ENCODE data around the gene RPUSD3.
"Not testable (repeated sequence)": the region's sequence is repeated elsewhere in the genome, so short reads cannot be mapped to it uniquely, and the experiment has no call there.

Gene RPUSD3

DNA sequence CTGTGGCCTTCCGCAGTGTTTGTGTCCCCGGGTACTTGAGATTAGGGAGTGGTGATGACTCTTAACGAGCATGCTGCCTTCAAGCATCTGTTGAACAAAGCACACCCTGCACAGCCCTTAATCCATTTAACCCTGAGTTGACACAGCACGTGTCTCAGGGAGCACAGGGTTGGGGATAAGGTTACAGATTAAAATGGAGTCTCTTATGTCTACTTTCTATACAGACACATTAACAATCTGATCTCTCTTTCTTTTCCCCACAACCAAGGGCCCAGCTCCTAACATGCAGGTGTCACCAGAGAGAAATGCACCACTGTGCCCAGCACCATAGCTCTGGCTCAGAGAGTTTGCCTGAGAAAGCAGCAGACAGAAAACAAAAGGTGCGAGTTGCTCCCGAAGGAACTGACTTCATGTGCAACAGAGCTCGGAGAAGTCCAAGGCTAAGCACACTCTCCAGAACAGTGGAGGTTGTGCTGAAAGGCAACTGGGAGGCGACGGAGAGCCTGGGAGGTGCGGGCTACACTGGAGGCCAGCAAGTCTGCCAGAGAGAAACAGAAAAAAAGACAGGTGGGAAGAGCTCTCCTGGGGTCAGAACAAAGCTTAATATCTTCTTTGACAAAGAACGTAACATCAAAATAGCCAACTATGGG, 10.6 kb upstream of the RPUSD3 start:
- TF ChIP-seq KLF1 (tag by site-specific recombination; IDR thresholded peaks at IDR 0.05) (0 out of 2 replicates have a peak, but pooled peaks have one; percentile 24), SCRT2 (tag by site-specific recombination; IDR thresholded peaks at IDR 0.05) (0 out of 2 replicates have a peak, but pooled peaks have one; percentile 13), WT1 (tag by site-specific recombination; IDR thresholded peaks at IDR 0.05) (peak; percentile 80)
- TF ChIP-seq, protein P1, sequence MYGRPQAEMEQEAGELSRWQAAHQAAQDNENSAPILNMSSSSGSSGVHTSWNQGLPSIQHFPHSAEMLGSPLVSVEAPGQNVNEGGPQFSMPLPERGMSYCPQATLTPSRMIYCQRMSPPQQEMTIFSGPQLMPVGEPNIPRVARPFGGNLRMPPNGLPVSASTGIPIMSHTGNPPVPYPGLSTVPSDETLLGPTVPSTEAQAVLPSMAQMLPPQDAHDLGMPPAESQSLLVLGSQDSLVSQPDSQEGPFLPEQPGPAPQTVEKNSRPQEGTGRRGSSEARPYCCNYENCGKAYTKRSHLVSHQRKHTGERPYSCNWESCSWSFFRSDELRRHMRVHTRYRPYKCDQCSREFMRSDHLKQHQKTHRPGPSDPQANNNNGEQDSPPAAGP (tag by site-specific recombination; IDR thresholded peaks at IDR 0.05) = 0 out of 2 replicates have a peak, but pooled peaks have one; percentile 49
- H3K4me3 ChIP-seq (ENCODE audit: low read depth, low read length); POLR2A ChIA-PET; H3K27ac ChIP-seq (ENCODE audit: extremely low read depth, low read depth, low read length); H3K9me3 ChIP-seq (ENCODE audit: control insufficient read depth, insufficient read depth, low read depth, low read length); H3K4me1 ChIP-seq (ENCODE audit: control insufficient read depth, insufficient read depth, low read length); H3K36me3 ChIP-seq (ENCODE audit: control insufficient read depth in 2 of 2, insufficient read depth in 1 of 2, low read length in 2 of 2): not testable (repeated sequence)
- CTCF ChIA-PET = interaction anchor here (0.7 to 1.2 kb wide), 2 partner anchors 59 to 92 kb away, joined by 3 to 4 read pairs; no protein-coding TSS in a partner anchor

GRCh38 chr3:9852528-9852927, 8.7 kb upstream of the RPUSD3 start:
- H3K4me3 ChIP-seq (ENCODE audit: low read depth, low read length) = no peak overlapping the region
- no peaks in the 10 kb centered on the region for H3K9me3 ChIP-seq (ENCODE audit: control insufficient read depth, insufficient read depth, low read depth, low read length)
- ChIA-PET POLR2A (no interaction called here), CTCF (no interaction called here)
- TF ChIP-seq ZNF76 (tag by site-specific recombination; IDR thresholded peaks at IDR 0.05; ENCODE audit: borderline replicate concordance, low read depth) (no peak), ZNF623 (tag by site-specific recombination; IDR thresholded peaks at IDR 0.05) (no peak), KLF1 (tag by site-specific recombination; IDR thresholded peaks at IDR 0.05) (no peak), YY2 (tag by site-specific recombination; IDR thresholded peaks at IDR 0.05) (no peak), ZNF311 (tag by site-specific recombination; IDR thresholded peaks at IDR 0.05; ENCODE audit: borderline replicate concordance) (no peak), ZNF549 (tag by site-specific recombination; IDR thresholded peaks at IDR 0.05) (no peak), ZEB2 (tag by site-specific recombination; IDR thresholded peaks at IDR 0.05) (no peak), ZNF121 (tag by site-specific recombination; IDR thresholded peaks at IDR 0.05) (no peak), MZF1 (tag by site-specific recombination; IDR thresholded peaks at IDR 0.05; ENCODE audit: borderline replicate concordance) (no peak), OSR2 (tag by site-specific recombination; IDR thresholded peaks at IDR 0.05) (no peak), HOXA7 (CRISPR knock-in tag; IDR thresholded peaks at IDR 0.05; ENCODE audit: borderline replicate concordance) (no peak), ZFP69B (tag by site-specific recombination; IDR thresholded peaks at IDR 0.05) (no peak), ZNF707 (tag by site-specific recombination; IDR thresholded peaks at IDR 0.05) (no peak), ZNF132 (tag by site-specific recombination; IDR thresholded peaks at IDR 0.05; ENCODE audit: borderline replicate concordance) (no peak), ZNF416 (tag by site-specific recombination; IDR thresholded peaks at IDR 0.05) (no peak), ZFP3 (tag by site-specific recombination; IDR thresholded peaks at IDR 0.05; ENCODE audit: low read depth) (no peak)
- TF ChIP-seq, protein P2, sequence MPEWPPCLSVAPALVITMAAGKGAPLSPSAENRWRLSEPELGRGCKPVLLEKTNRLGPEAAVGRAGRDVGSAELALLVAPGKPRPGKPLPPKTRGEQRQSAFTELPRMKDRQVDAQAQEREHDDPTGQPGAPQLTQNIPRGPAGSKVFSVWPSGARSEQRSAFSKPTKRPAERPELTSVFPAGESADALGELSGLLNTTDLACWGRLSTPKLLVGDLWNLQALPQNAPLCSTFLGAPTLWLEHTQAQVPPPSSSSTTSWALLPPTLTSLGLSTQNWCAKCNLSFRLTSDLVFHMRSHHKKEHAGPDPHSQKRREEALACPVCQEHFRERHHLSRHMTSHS (tag by site-specific recombination; IDR thresholded peaks at IDR 0.05) = no peak
- TF ChIP-seq, protein P3, sequence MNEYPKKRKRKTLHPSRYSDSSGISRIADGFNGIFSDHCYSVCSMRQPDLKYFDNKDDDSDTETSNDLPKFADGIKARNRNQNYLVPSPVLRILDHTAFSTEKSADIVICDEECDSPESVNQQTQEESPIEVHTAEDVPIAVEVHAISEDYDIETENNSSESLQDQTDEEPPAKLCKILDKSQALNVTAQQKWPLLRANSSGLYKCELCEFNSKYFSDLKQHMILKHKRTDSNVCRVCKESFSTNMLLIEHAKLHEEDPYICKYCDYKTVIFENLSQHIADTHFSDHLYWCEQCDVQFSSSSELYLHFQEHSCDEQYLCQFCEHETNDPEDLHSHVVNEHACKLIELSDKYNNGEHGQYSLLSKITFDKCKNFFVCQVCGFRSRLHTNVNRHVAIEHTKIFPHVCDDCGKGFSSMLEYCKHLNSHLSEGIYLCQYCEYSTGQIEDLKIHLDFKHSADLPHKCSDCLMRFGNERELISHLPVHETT (tag by site-specific recombination; IDR thresholded peaks at IDR 0.05) = no peak
- TF ChIP-seq, protein P4, sequence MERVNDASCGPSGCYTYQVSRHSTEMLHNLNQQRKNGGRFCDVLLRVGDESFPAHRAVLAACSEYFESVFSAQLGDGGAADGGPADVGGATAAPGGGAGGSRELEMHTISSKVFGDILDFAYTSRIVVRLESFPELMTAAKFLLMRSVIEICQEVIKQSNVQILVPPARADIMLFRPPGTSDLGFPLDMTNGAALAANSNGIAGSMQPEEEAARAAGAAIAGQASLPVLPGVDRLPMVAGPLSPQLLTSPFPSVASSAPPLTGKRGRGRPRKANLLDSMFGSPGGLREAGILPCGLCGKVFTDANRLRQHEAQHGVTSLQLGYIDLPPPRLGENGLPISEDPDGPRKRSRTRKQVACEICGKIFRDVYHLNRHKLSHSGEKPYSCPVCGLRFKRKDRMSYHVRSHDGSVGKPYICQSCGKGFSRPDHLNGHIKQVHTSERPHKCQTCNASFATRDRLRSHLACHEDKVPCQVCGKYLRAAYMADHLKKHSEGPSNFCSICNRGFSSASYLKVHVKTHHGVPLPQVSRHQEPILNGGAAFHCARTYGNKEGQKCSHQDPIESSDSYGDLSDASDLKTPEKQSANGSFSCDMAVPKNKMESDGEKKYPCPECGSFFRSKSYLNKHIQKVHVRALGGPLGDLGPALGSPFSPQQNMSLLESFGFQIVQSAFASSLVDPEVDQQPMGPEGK (tag by site-specific recombination; IDR thresholded peaks at IDR 0.05) = no peak
- no peak overlapping the region for H3K27ac ChIP-seq (ENCODE audit: extremely low read depth, low read depth, low read length)
- H3K4me1 ChIP-seq (ENCODE audit: control insufficient read depth, insufficient read depth, low read length) = no peaks in the 10 kb centered on the region
- H3K36me3 ChIP-seq (ENCODE audit: control insufficient read depth in 2 of 2, insufficient read depth in 1 of 2, low read length in 2 of 2) = no peaks in the 10 kb centered on the region

GRCh38 chr3:9851926-9852325, 8.1 kb upstream of the RPUSD3 start:
- H3K27ac ChIP-seq (ENCODE audit: extremely low read depth, low read depth, low read length); H3K4me1 ChIP-seq (ENCODE audit: control insufficient read depth, insufficient read depth, low read length); POLR2A ChIA-PET; H3K9me3 ChIP-seq (ENCODE audit: control insufficient read depth, insufficient read depth, low read depth, low read length); H3K4me3 ChIP-seq (ENCODE audit: low read depth, low read length); H3K36me3 ChIP-seq (ENCODE audit: control insufficient read depth in 2 of 2, insufficient read depth in 1 of 2, low read length in 2 of 2): not testable (repeated sequence)
- CTCF ChIA-PET = interaction anchor here (0.6 kb wide), 2 partner anchors 392 to 870 kb away, joined by 3 to 4 read pairs; no protein-coding TSS in a partner anchor

DNA sequence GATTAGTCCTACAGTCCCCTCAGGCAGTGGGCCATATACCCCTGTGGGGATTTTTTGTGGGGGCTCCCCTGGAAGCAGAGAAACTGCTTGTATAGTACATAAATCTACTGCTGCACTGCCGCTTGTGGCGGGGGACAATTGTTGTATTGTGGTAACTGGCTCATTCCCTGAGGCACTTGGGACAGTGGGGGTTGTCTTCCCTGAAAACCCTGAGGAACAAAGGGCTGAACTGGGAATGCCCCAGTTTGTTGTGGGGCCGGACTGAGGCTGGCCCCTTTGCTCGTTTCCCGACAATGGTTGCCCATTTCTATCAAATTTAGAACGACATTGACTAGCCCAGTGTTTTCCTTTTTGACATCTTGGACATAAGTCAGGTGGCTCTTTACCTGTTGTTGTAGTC, 7.6 kb upstream of the RPUSD3 start:
- H3K4me1 ChIP-seq (ENCODE audit: control insufficient read depth, insufficient read depth, low read length); H3K36me3 ChIP-seq (ENCODE audit: control insufficient read depth in 2 of 2, insufficient read depth in 1 of 2, low read length in 2 of 2); POLR2A ChIA-PET; H3K9me3 ChIP-seq (ENCODE audit: control insufficient read depth, insufficient read depth, low read depth, low read length); H3K27ac ChIP-seq (ENCODE audit: extremely low read depth, low read depth, low read length); H3K4me3 ChIP-seq (ENCODE audit: low read depth, low read length): not testable (repeated sequence)
- CTCF ChIA-PET = interaction anchor here (0.6 kb wide), 2 partner anchors 391 to 870 kb away, joined by 3 to 4 read pairs; no protein-coding TSS in a partner anchor

Measured in HEK293 (cell line).